HCT116 (cell line): ENCODE measurements around the gene DLG2. TPM values are rescaled to one million over a fixed set of nuclear protein-coding genes. Genes with fewer than 3 reads are reported as not detected.

Source experiments
- ATAC-seq: fragments of 200-7000 bp; cut with Tn5 transposase; 2 replicates; pipeline ENCODE4 v1.9.1; 2020; ENCODE audit warnings: mild to moderate bottlenecking, moderate library complexity
- BruUV-seq: library from RNA; stranded (reverse); fragments of 400-500 nt; replicated peaks from 2 replicates; lab custom pipeline; 2021; lab: Mats Ljungman, UMichigan
- CTCF ChIA-PET: fragments of 300-600 bp; sonication (Branson Sonifier 250); formaldehyde crosslinking; loops from one replicate; lab custom pipeline; 2021; ENCODE audit warnings: antibody characterized with exemption; lab: Charles Lee
- POLR2A ChIA-PET: fragments of 300-600, 350-600 bp; sonication (Branson Sonifier 250); formaldehyde crosslinking; loops from one replicate; lab custom pipeline; 2021; ENCODE audit warnings: antibody characterized with exemption; lab: Charles Lee
- RAD21 ChIA-PET, 2 experiments: fragments of 300-600 bp; sonication (Branson Sonifier 250); formaldehyde crosslinking; loops; one replicate each; lab custom pipeline; 2023; ENCODE audit warnings: low total read pairs in 2 of 2; ENCODE audit not compliant: uncharacterized antibody in 2 of 2, unreplicated experiment in 2 of 2, low non-redundant PET in 1 of 2; lab: Charles Lee
- DNase-seq: peaks from one replicate; pipeline ENCODE4 v3.0.0-alpha.2; 2010; ENCODE audit warnings: low read depth, low spot score
- H2AFZ ChIP-seq: fragments of 200-600 bp; shearing (Covaris generic), sonication (generic); 2 replicates; pipeline ENCODE4 v1.6.1; 2017; ENCODE audit warnings: low read depth, mixed run types, mixed read lengths, antibody characterized with exemption, low read length; ENCODE audit not compliant: poor library complexity, severe bottlenecking
- H3K27ac ChIP-seq: 2 replicates; pipeline ENCODE4 v1.5.1; 2012; ENCODE audit warnings: low read depth, low read length
- H3K27me3 ChIP-seq: fragments of 200-600 bp; sonication (generic); 2 replicates; pipeline ENCODE4 v1.6.1; 2016; ENCODE audit warnings: mixed run types, low read length, mixed read lengths; ENCODE audit not compliant: insufficient read depth
- H3K36me3 ChIP-seq, 2 experiments: fragments of 200-500 bp in 1 of 2; fragments of 200-600 bp in 1 of 2; sonication (Bioruptor generic) in 1 of 2; sonication (generic) in 1 of 2; 2 replicates each; pipeline versions ENCODE4 v1.5.1 to v1.6.1; 2014 to 2016; ENCODE audit warnings: low read length in 2 of 2, inconsistent platforms in 1 of 2, mixed read lengths in 1 of 2, mixed run types in 1 of 2; ENCODE audit not compliant: insufficient read depth in 2 of 2, control insufficient read depth in 1 of 2
- H3K4me1 ChIP-seq, 2 experiments: fragments of 200-600 bp in 1 of 2; sonication (generic) in 1 of 2; 2 replicates each; pipeline versions ENCODE4 v1.5.1 to v1.6.1; 2012 to 2017; ENCODE audit warnings: low read length in 2 of 2, inconsistent platforms in 1 of 2, mild to moderate bottlenecking in 1 of 2, mixed read lengths in 1 of 2, mixed run types in 1 of 2, moderate library complexity in 1 of 2; ENCODE audit not compliant: insufficient read depth in 2 of 2, control insufficient read depth in 1 of 2
- H3K4me2 ChIP-seq: fragments of 200-600 bp; sonication (generic); 2 replicates; pipeline ENCODE4 v1.6.1; 2017; ENCODE audit warnings: mixed run types, low read length, mixed read lengths
- H3K4me3 ChIP-seq, 2 experiments: fragments of 200-600 bp in 1 of 2; sonication (generic) in 1 of 2; replicated peaks in 1 of 2; 2 replicates each; pipeline ENCODE4 v1.5.1; 2011 to 2016; ENCODE audit warnings: low read length in 2 of 2, control low read depth in 1 of 2, low read depth in 1 of 2, mild to moderate bottlenecking in 1 of 2, mixed read lengths in 1 of 2, mixed run types in 1 of 2
- H3K79me2 ChIP-seq: fragments of 200-600 bp; sonication (generic); 2 replicates; pipeline ENCODE4 v1.6.1; 2017; ENCODE audit warnings: mild to moderate bottlenecking, mixed run types, low read length, moderate library complexity, mixed read lengths; ENCODE audit not compliant: insufficient read depth
- H3K9ac ChIP-seq: fragments of 200-600 bp; sonication (generic); 2 replicates; pipeline ENCODE4 v1.6.1; 2016; ENCODE audit warnings: low read length, mixed read lengths
- H3K9me2 ChIP-seq: fragments of 200-600 bp; sonication (generic), shearing (Covaris generic); 2 replicates; pipeline ENCODE4 v1.6.1; 2017; ENCODE audit warnings: mixed run types, mild to moderate bottlenecking, moderate library complexity; ENCODE audit not compliant: insufficient read depth
- H3K9me3 ChIP-seq, 2 experiments: fragments of 200-500 bp in 1 of 2; fragments of 200-600 bp in 1 of 2; sonication (Bioruptor generic) in 1 of 2; sonication (generic) in 1 of 2; 2 replicates each; pipeline ENCODE4 v1.6.1; 2014 to 2017; ENCODE audit warnings: low read length in 2 of 2, mixed read lengths in 2 of 2, inconsistent platforms in 1 of 2, low read depth in 1 of 2, mild to moderate bottlenecking in 1 of 2, mixed run types in 1 of 2, moderate library complexity in 1 of 2; ENCODE audit not compliant: control insufficient read depth in 1 of 2, insufficient read depth in 1 of 2
- H4K20me1 ChIP-seq: fragments of 200-600 bp; sonication (generic), shearing (Covaris generic); 2 replicates; pipeline ENCODE4 v1.6.1; 2017; ENCODE audit warnings: mixed run types, mild to moderate bottlenecking, moderate library complexity; ENCODE audit not compliant: insufficient read depth
- CBX3 ChIP-seq: IDR thresholded peaks from 2 replicates; pipeline ENCODE4 v1.6.1; 2012; ENCODE audit warnings: low read depth
- EGR1 ChIP-seq: IDR thresholded peaks from 2 replicates; pipeline ENCODE4 v1.6.1; 2012; ENCODE audit warnings: low read depth
- EZH2 ChIP-seq: fragments of 200-600 bp; sonication (generic); IDR thresholded peaks from 2 replicates; pipeline ENCODE4 v1.6.1; 2017; ENCODE audit warnings: antibody characterized with exemption, mixed run types
- FOSL1 ChIP-seq: IDR thresholded peaks from 2 replicates; pipeline ENCODE4 v1.6.1; 2012; ENCODE audit warnings: low read depth
- POLR2AphosphoS5 ChIP-seq: IDR thresholded peaks from 2 replicates; pipeline ENCODE4 v1.6.1; 2011; ENCODE audit warnings: mild to moderate bottlenecking, low read depth, low read length, moderate library complexity
- RAD21 ChIP-seq: IDR thresholded peaks from 2 replicates; pipeline ENCODE4 v1.6.1; 2012; ENCODE audit warnings: low read depth, mild to moderate bottlenecking
- intact Hi-C: fragments of 100-400 bp; cut with micrococcal nuclease; formaldehyde crosslinking; loops from 2 replicates; pipeline ENCODE4 v1.10.0; 2022
- total RNA-seq: library from RNA; stranded (reverse); gene quantifications from one replicate; pipeline ENCODE4 v1.2.1, GENCODE V29; 2021; ENCODE audit not compliant: unreplicated experiment
- TF ChIP-seq, protein P1 (sequence below): IDR thresholded peaks from 2 replicates; pipeline ENCODE4 v1.6.1; 2012
- TF ChIP-seq, protein P2 (sequence below): IDR thresholded peaks from 2 replicates; pipeline ENCODE4 v1.6.1; 2011; ENCODE audit warnings: mild to moderate bottlenecking, low read length, moderate library complexity; ENCODE audit not compliant: insufficient replicate concordance; ENCODE audit errors: extremely low read depth
- TF ChIP-seq, protein P3 (sequence below): IDR thresholded peaks from 2 replicates; pipeline ENCODE4 v1.6.1; 2012

The DLG2 gene
- total RNA-seq, 1 experiment from 2014 or later = 2.4 TPM

DNA sequence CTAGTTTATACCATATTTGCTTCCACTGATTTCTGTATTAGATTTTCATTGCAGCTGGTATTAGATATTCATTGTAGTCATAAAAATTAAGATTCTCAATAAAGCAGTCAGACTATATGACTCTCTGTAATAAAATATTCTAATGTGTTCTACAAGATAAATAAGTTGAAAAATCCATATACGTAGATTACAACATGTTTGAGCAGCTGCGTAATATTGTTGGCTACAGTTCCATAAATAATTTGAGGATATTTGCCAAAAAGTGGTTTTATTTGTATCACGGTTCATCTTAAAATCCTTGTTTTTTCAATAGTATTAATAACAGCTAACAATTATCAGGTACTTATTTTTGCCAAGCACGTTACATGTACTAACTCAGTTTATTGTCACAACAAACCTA is 1672.4 kb downstream of the DLG2 start (continued):
- TF ChIP-seq, protein P1, sequence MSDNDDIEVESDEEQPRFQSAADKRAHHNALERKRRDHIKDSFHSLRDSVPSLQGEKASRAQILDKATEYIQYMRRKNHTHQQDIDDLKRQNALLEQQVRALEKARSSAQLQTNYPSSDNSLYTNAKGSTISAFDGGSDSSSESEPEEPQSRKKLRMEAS = no peak
- TF ChIP-seq, protein P2, sequence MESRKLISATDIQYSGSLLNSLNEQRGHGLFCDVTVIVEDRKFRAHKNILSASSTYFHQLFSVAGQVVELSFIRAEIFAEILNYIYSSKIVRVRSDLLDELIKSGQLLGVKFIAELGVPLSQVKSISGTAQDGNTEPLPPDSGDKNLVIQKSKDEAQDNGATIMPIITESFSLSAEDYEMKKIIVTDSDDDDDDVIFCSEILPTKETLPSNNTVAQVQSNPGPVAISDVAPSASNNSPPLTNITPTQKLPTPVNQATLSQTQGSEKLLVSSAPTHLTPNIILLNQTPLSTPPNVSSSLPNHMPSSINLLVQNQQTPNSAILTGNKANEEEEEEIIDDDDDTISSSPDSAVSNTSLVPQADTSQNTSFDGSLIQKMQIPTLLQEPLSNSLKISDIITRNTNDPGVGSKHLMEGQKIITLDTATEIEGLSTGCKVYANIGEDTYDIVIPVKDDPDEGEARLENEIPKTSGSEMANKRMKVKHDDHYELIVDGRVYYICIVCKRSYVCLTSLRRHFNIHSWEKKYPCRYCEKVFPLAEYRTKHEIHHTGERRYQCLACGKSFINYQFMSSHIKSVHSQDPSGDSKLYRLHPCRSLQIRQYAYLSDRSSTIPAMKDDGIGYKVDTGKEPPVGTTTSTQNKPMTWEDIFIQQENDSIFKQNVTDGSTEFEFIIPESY = no peak
- no peak for TF ChIP-seq EGR1
- TF ChIP-seq CBX3 = no peak
- TF ChIP-seq, all 23 proteins: peak for 0

DNA sequence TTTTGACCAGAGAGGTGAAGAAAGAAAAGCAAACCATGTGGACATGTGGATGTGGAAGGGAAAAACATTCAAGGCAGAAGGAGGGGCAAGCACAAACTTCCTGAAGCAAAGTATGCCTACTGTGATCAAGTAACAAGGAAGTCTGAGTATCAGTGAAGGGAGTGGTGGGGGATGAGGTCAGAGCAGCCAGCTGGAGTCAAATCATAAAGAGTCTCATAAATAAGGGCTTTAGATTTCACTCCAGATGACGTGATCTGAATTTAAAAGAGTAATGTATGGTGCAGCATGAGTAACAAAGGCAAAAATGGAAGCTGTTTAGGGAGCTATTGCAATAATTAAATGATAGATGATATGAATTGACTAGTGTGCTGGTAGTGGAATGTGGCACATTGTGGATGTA is 1675.6 kb downstream of the DLG2 start:
- H3K4me3 ChIP-seq = no peak overlapping the region
- no peaks in the 10 kb centered on the region for H3K4me1 ChIP-seq
- intact Hi-C loops = no loop called here
- BruUV-seq = no TSS peak
- DNase-seq = no peak
- H2AFZ ChIP-seq = no peak overlapping the region
- H3K9me3 ChIP-seq = no peaks in the 10 kb centered on the region
- TF ChIP-seq, protein P3, sequence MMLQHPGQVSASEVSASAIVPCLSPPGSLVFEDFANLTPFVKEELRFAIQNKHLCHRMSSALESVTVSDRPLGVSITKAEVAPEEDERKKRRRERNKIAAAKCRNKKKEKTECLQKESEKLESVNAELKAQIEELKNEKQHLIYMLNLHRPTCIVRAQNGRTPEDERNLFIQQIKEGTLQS = no peak
- TF ChIP-seq POLR2AphosphoS5 = no peak
- no peak for TF ChIP-seq CBX3
- TF ChIP-seq EZH2 = no peak
- no peak for TF ChIP-seq FOSL1
- TF ChIP-seq RAD21 = no peak
- TF ChIP-seq, all 23 proteins: peak for 0
- Histone ChIP-seq H3K9ac (no peak overlapping the region), H4K20me1 (no peaks in the 10 kb centered on the region), H3K36me3 (no peaks in the 10 kb centered on the region), H3K79me2 (no peaks in the 10 kb centered on the region), H3K9me2 (no peaks in the 10 kb centered on the region), H3K4me2 (no peak overlapping the region), H3K27me3 (no peaks in the 10 kb centered on the region), H3K27ac (no peak overlapping the region)
- ChIA-PET CTCF (no interaction called here), RAD21 (no interaction called here), POLR2A (no interaction called here)
- no peak for ATAC-seq
